Peyer's patch (tissue), 4 donors: ENCODE measurements around the gene GOLGA8K. TPM values are rescaled to one million over a fixed set of nuclear protein-coding genes. Genes with fewer than 3 reads are reported as not detected.
"Not testable (repeated sequence)": the region's sequence is repeated elsewhere in the genome, so short reads cannot be mapped to it uniquely, and the experiment has no call there.

Experiments used
- DNase-seq, 3 donors: peaks; one replicate each; pipeline ENCODE4 v3.0.0-alpha.2; 2017 to 2019
- H3K27ac ChIP-seq, 4 donors: fragments of 200-600 bp; sonication (generic); one replicate each; pipeline ENCODE4 v1.5.1; 2016 to 2019
- H3K27me3 ChIP-seq, 2 donors: fragments of 200-600 bp; sonication (generic); one replicate each; pipeline ENCODE4 v1.5.1; 2019
- H3K36me3 ChIP-seq, 3 donors: fragments of 200-600 bp; sonication (generic); one replicate each; pipeline ENCODE4 v1.5.1; 2016 to 2019
- H3K4me1 ChIP-seq, 4 donors: fragments of 200-600 bp; sonication (generic); one replicate each; pipeline ENCODE4 v1.5.1; 2016 to 2019
- H3K4me3 ChIP-seq, 4 donors: fragments of 200-600 bp; sonication (generic); 1 replicate in 3 of 4; 2 replicates in 1 of 4; pipeline ENCODE4 v1.5.1; 2016 to 2019; ENCODE audit warnings: mild to moderate bottlenecking in 1 of 4
- H3K9me3 ChIP-seq, 4 donors: fragments of 200-600 bp; sonication (generic); one replicate each; pipeline ENCODE4 v1.5.1; 2016 to 2019; ENCODE audit warnings: mild to moderate bottlenecking in 1 of 4
- total RNA-seq, 4 donors: library from RNA; depleted of rRNA; stranded (reverse); fragments of >200 nt; gene quantifications; one replicate each; pipeline ENCODE4 v1.1.0, GENCODE V29; 2016

Gene GOLGA8K
- total RNA-seq, 4 donors from 2014 or later = not detected

GRCh38 chr15:32372075-32372474 lies 31.0 kb downstream of the GOLGA8K start:
- H3K27ac ChIP-seq, DNase-seq, H3K27me3 ChIP-seq, H3K36me3 ChIP-seq, H3K4me3 ChIP-seq, H3K9me3 ChIP-seq, H3K4me1 ChIP-seq: not testable (repeated sequence)

- H3K4me3 ChIP-seq, H3K9me3 ChIP-seq, H3K27ac ChIP-seq, H3K36me3 ChIP-seq, H3K4me1 ChIP-seq, H3K27me3 ChIP-seq, DNase-seq: not testable (repeated sequence)
Measured at GRCh38 chr15:32370526-32370925, 32.6 kb downstream of the GOLGA8K start.

GRCh38 chr15:32370064-32370463 lies 33.0 kb downstream of the GOLGA8K start:
- not testable (repeated sequence) for H3K4me3 ChIP-seq, H3K4me1 ChIP-seq, H3K27ac ChIP-seq, H3K27me3 ChIP-seq, DNase-seq, H3K36me3 ChIP-seq, H3K9me3 ChIP-seq

- H3K27ac ChIP-seq, H3K4me1 ChIP-seq, H3K36me3 ChIP-seq, H3K27me3 ChIP-seq, H3K4me3 ChIP-seq, DNase-seq, H3K9me3 ChIP-seq: not testable (repeated sequence)
Measured at GRCh38 chr15:32366492-32366891, 36.6 kb downstream of the GOLGA8K start.

GRCh38 chr15:32365955-32366354 lies 37.1 kb downstream of the GOLGA8K start:
- H3K4me3 ChIP-seq, DNase-seq: not testable (repeated sequence)

GRCh38 chr15:32364944-32365343 lies 38.1 kb downstream of the GOLGA8K start:
- H3K36me3 ChIP-seq, H3K27ac ChIP-seq, H3K4me3 ChIP-seq, H3K4me1 ChIP-seq, H3K9me3 ChIP-seq, DNase-seq, H3K27me3 ChIP-seq: not testable (repeated sequence)

More at GRCh38 chr15:32365955-32366354, 37.1 kb downstream of the GOLGA8K start:
- H3K36me3 ChIP-seq, H3K27me3 ChIP-seq, H3K27ac ChIP-seq, H3K4me1 ChIP-seq, H3K9me3 ChIP-seq: not testable (repeated sequence)

- DNase-seq, H3K9me3 ChIP-seq, H3K4me1 ChIP-seq, H3K27ac ChIP-seq, H3K27me3 ChIP-seq, H3K4me3 ChIP-seq, H3K36me3 ChIP-seq: not testable (repeated sequence)
Measured at GRCh38 chr15:32363449-32363848, 39.6 kb downstream of the GOLGA8K start.

GRCh38 chr15:32361662-32362061 lies 41.4 kb downstream of the GOLGA8K start:
- H3K4me3 ChIP-seq, H3K27me3 ChIP-seq, H3K36me3 ChIP-seq, H3K4me1 ChIP-seq, H3K9me3 ChIP-seq, DNase-seq, H3K27ac ChIP-seq: not testable (repeated sequence)

GRCh38 chr15:32358462-32358861 lies 44.6 kb downstream of the GOLGA8K start:
- not testable (repeated sequence) for H3K27me3 ChIP-seq, DNase-seq, H3K27ac ChIP-seq, H3K9me3 ChIP-seq, H3K36me3 ChIP-seq, H3K4me3 ChIP-seq, H3K4me1 ChIP-seq

- H3K9me3 ChIP-seq, H3K4me3 ChIP-seq, H3K4me1 ChIP-seq, H3K27me3 ChIP-seq, H3K27ac ChIP-seq, DNase-seq, H3K36me3 ChIP-seq: not testable (repeated sequence)
Measured at GRCh38 chr15:32356909-32357308, 46.2 kb downstream of the GOLGA8K start.

- H3K4me3 ChIP-seq, H3K36me3 ChIP-seq, H3K9me3 ChIP-seq, H3K4me1 ChIP-seq, DNase-seq, H3K27ac ChIP-seq, H3K27me3 ChIP-seq: not testable (repeated sequence)
Measured at GRCh38 chr15:32352748-32353147, 50.3 kb downstream of the GOLGA8K start.

- H3K27me3 ChIP-seq, H3K27ac ChIP-seq, H3K4me1 ChIP-seq, H3K4me3 ChIP-seq, DNase-seq, H3K36me3 ChIP-seq, H3K9me3 ChIP-seq: not testable (repeated sequence)
Measured at GRCh38 chr15:32350563-32351220, 52.4 kb downstream of the GOLGA8K start.

GRCh38 chr15:32347037-32347436 lies 56.1 kb downstream of the GOLGA8K start:
- not testable (repeated sequence) for H3K9me3 ChIP-seq, DNase-seq, H3K4me3 ChIP-seq, H3K36me3 ChIP-seq, H3K4me1 ChIP-seq, H3K27me3 ChIP-seq, H3K27ac ChIP-seq

- H3K27me3 ChIP-seq, H3K27ac ChIP-seq, H3K9me3 ChIP-seq, H3K4me1 ChIP-seq, H3K36me3 ChIP-seq, DNase-seq, H3K4me3 ChIP-seq: not testable (repeated sequence)
Measured at GRCh38 chr15:32345978-32346547, 57.0 kb downstream of the GOLGA8K start.

- not testable (repeated sequence) for H3K27me3 ChIP-seq
Measured at GRCh38 chr15:32343921-32344320, 59.2 kb downstream of the GOLGA8K start.

More at GRCh38 chr15:32343921-32344320, 59.2 kb downstream of the GOLGA8K start:
- not testable (repeated sequence) for DNase-seq, H3K36me3 ChIP-seq, H3K4me1 ChIP-seq, H3K9me3 ChIP-seq, H3K4me3 ChIP-seq, H3K27ac ChIP-seq
